Aorta (tissue), 5 donors: Measurements from ENCODE around the gene CLCN7. TPM values are rescaled to one million over a fixed set of nuclear protein-coding genes. Genes with fewer than 3 reads are reported as not detected.

Experiments used
- ATAC-seq: fragments of 200-7000 bp; cut with Tn5 transposase; one replicate; pipeline ENCODE4 v1.9.1; 2022; ENCODE audit warnings: moderate library complexity; ENCODE audit not compliant: low FRiP score
- DNase-seq, 2 donors: peaks; one replicate each; pipeline ENCODE4 v3.0.0-alpha.2; 2020
- H3K27ac ChIP-seq, 2 donors: one replicate each; pipeline ENCODE4 v1.5.1; 2013; ENCODE audit warnings: low read length in 2 of 2, mild to moderate bottlenecking in 2 of 2, moderate library complexity in 2 of 2, control low read depth in 1 of 2, inconsistent platforms in 1 of 2, low read depth in 1 of 2
- H3K27me3 ChIP-seq, 2 donors: one replicate each; pipeline ENCODE4 v1.6.1; 2013; ENCODE audit warnings: control low read depth in 1 of 2, low read length in 1 of 2, mild to moderate bottlenecking in 1 of 2, moderate library complexity in 1 of 2; ENCODE audit not compliant: insufficient read depth in 2 of 2, control insufficient read depth in 1 of 2
- H3K36me3 ChIP-seq, 2 donors: one replicate each; pipeline ENCODE4 v1.6.1; 2013; ENCODE audit warnings: control low read depth in 1 of 2, low read length in 1 of 2, mild to moderate bottlenecking in 1 of 2; ENCODE audit not compliant: insufficient read depth in 2 of 2, control insufficient read depth in 1 of 2
- H3K4me1 ChIP-seq, 2 donors: one replicate each; pipeline ENCODE4 v1.6.1; 2013; ENCODE audit warnings: low read length in 2 of 2, control low read depth in 1 of 2, mild to moderate bottlenecking in 1 of 2, moderate library complexity in 1 of 2; ENCODE audit not compliant: insufficient read depth in 2 of 2, control insufficient read depth in 1 of 2
- H3K4me3 ChIP-seq, 2 donors: one replicate each; pipeline ENCODE4 v1.5.1; 2013; ENCODE audit warnings: low read length in 2 of 2, control low read depth in 1 of 2, mild to moderate bottlenecking in 1 of 2
- H3K9me3 ChIP-seq: one replicate; pipeline ENCODE4 v1.6.1; 2013; ENCODE audit warnings: mild to moderate bottlenecking, low read length; ENCODE audit not compliant: control insufficient read depth
- WGBS, 2 donors: extraction: QIAGEN DNeasy Blood & Tissue Kit; methylation state at CpG; one replicate each; pipeline ENCODE4 v1.1.7; 2013; 5-methylcytosine and 5-hydroxymethylcytosine counted together
- intact Hi-C, 2 donors: fragments of 100-400 bp; cut with DNase I; formaldehyde crosslinking; loops; one replicate each; pipeline versions ENCODE4 v1.14.2 to v1.15.0; 2022
- polyA plus RNA-seq, 2 donors: library from polyadenylated mRNA; stranded (reverse); fragments of 200-250 nt; gene quantifications; one replicate each; pipeline ENCODE4 v1.2.3, GENCODE V29; 2013
- total RNA-seq, 2 donors: library from RNA; stranded (reverse); fragmentation: NEBNext Ultra II Directional; extraction: Animal tissue kit (Norgen Biotek cat#: 25700); gene quantifications; one replicate each; pipeline ENCODE4 v1.2.1, GENCODE V29; 2021
- donor health status: healthy with polysubstance abuse.
- donor health status: Bipolar disorder and iron deficiency.
- donor health status: DM: no; HTN: no; CAD: no.
- donor health status: DM: no; HTN: no; CAD: no.
- donor health status: DM: yes; HTN: yes; CAD: no.

Gene CLCN7
- total and polyA plus RNA-seq, 4 donors, result 14.5 to 90.9 (median 67.0) TPM

- no peak overlapping the region for H3K4me3 ChIP-seq
- WGBS, 2 donors, result 57 to 60% methylated on average over 14 of the region's 14 CpGs
- intact Hi-C loops, result no loop called here
- no peaks in the 10 kb centered on the region for H3K36me3 ChIP-seq
- H3K27ac ChIP-seq, result no peak overlapping the region
- ATAC-seq (no peak), DNase-seq (no peak)
- H3K9me3 ChIP-seq, result no peaks in the 10 kb centered on the region
- H3K4me1 ChIP-seq, result no peaks in the 10 kb centered on the region
- no peaks in the 10 kb centered on the region for H3K27me3 ChIP-seq
Observed at GRCh38 chr16:1430214-1430758, 44.5 kb downstream of the CLCN7 start.

- intact Hi-C loops, result no loop called here
- no peak overlapping the region for H3K4me3 ChIP-seq
- no peaks in the 10 kb centered on the region for H3K4me1 ChIP-seq
- ATAC-seq, result no peak
- WGBS, 2 donors, result 92 to 93% methylated on average over 12 to 13 of the region's 13 CpGs
- no peak overlapping the region for H3K27ac ChIP-seq
- no peak for DNase-seq
- no peaks in the 10 kb centered on the region for H3K27me3 ChIP-seq
- H3K36me3 ChIP-seq, result no peaks in the 10 kb centered on the region
- H3K9me3 ChIP-seq, result no peaks in the 10 kb centered on the region
Observed at GRCh38 chr16:1429631-1430030, 45.2 kb downstream of the CLCN7 start.

- H3K4me1 ChIP-seq, result no peaks in the 10 kb centered on the region
- no peaks in the 10 kb centered on the region for H3K36me3 ChIP-seq
- intact Hi-C loops, result no loop called here
- no peak for DNase-seq
- no peaks in the 10 kb centered on the region for H3K9me3 ChIP-seq
- H3K4me3 ChIP-seq, result no peak overlapping the region
- no peaks in the 10 kb centered on the region for H3K27me3 ChIP-seq
- peak; percentile 23 for ATAC-seq
- no peak overlapping the region for H3K27ac ChIP-seq
- 85 to 90% methylated on average over 11 of the region's 11 CpGs for WGBS, 2 donors
Observed at GRCh38 chr16:1429012-1429411, 45.8 kb downstream of the CLCN7 start.

- no peak overlapping the region for H3K27ac ChIP-seq
- DNase-seq (no peak), ATAC-seq (peak; percentile 47)
- H3K4me3 ChIP-seq, result no peak overlapping the region
- no peaks in the 10 kb centered on the region for H3K36me3 ChIP-seq
- H3K27me3 ChIP-seq, result no peaks in the 10 kb centered on the region
- intact Hi-C loops, result no loop called here
- no peaks in the 10 kb centered on the region for H3K9me3 ChIP-seq
- H3K4me1 ChIP-seq, result no peaks in the 10 kb centered on the region
- 28 to 34% methylated on average over 18 to 21 of the region's 21 CpGs for WGBS, 2 donors
Observed at GRCh38 chr16:1428511-1428910, 46.3 kb downstream of the CLCN7 start.

- Histone ChIP-seq H3K27ac (no peak overlapping the region), H3K9me3 (no peaks in the 10 kb centered on the region), H3K27me3 (no peaks in the 10 kb centered on the region), H3K4me1 (no peaks in the 10 kb centered on the region), H3K4me3 (no peak overlapping the region), H3K36me3 (no peaks in the 10 kb centered on the region)
- intact Hi-C loops, result no loop called here
- WGBS, 2 donors, result 89 to 91% methylated on average over 50 to 53 of the region's 53 CpGs
- ATAC-seq (no peak), DNase-seq (no peak)
Observed at GRCh38 chr16:1427473-1428461, 47.1 kb downstream of the CLCN7 start.

GRCh38 chr16:1426734-1427471, 47.9 kb downstream of the CLCN7 start:
- H3K4me3 ChIP-seq, result no peak overlapping the region
- intact Hi-C loops, result no loop called here
- no peak for ATAC-seq
- no peaks in the 10 kb centered on the region for H3K4me1 ChIP-seq
- no peaks in the 10 kb centered on the region for H3K9me3 ChIP-seq
- DNase-seq, result no peak
- WGBS, 2 donors, result 80 to 81% methylated on average over 41 to 42 of the region's 42 CpGs
- H3K27me3 ChIP-seq, result no peaks in the 10 kb centered on the region
- no peak overlapping the region for H3K27ac ChIP-seq
- H3K36me3 ChIP-seq, result no peaks in the 10 kb centered on the region

GRCh38 chr16:1425616-1426370, 49.0 kb downstream of the CLCN7 start:
- intact Hi-C loops, result no loop called here
- no peaks in the 10 kb centered on the region for H3K4me1 ChIP-seq
- ATAC-seq, result no peak
- 89 to 90% methylated on average over 14 to 16 of the region's 16 CpGs for WGBS, 2 donors
- DNase-seq, result no peak
- H3K36me3 ChIP-seq, result no peaks in the 10 kb centered on the region
- no peaks in the 10 kb centered on the region for H3K27me3 ChIP-seq
- no peaks in the 10 kb centered on the region for H3K9me3 ChIP-seq
- no peak overlapping the region for H3K27ac ChIP-seq
- H3K4me3 ChIP-seq, result no peak overlapping the region

GRCh38 chr16:1424028-1424427, 50.8 kb downstream of the CLCN7 start:
- no peak for ATAC-seq
- H3K9me3 ChIP-seq, result no peaks in the 10 kb centered on the region
- no peaks in the 10 kb centered on the region for H3K4me1 ChIP-seq
- H3K36me3 ChIP-seq, result no peaks in the 10 kb centered on the region
- whole genome bisulfite sequencing, 2 donors, result 91 to 93% methylated on average over 12 of the region's 12 CpGs
- intact Hi-C loops, result loop anchor here in 1 of 2 donors (5.0 kb wide), 1 partner anchor 72 kb away; the partner anchor contains the start of genes GNPTG and TSR3
- H3K27me3 ChIP-seq, result no peaks in the 10 kb centered on the region
- H3K27ac ChIP-seq, result no peak overlapping the region
- H3K4me3 ChIP-seq, result no peak overlapping the region
- peak in 1 of 2 donors; percentile 47 for DNase-seq
